Ishikawa (cell line): ENCODE data around the gene IRX2.

Experiments
- NFIC ChIP-seq: IDR thresholded peaks from 2 replicates; pipeline ENCODE4 v1.6.1; 2012
- TAF1 ChIP-seq: IDR thresholded peaks from 2 replicates; pipeline ENCODE4 v1.6.1; 2012; ENCODE audit warnings: low read depth, mild to moderate bottlenecking
- ZBTB7A ChIP-seq: IDR thresholded peaks from 2 replicates; pipeline ENCODE4 v1.6.1; 2012; ENCODE audit warnings: low read depth

GRCh38 chr5:2762744-2763532 lies 11.5 kb upstream of the IRX2 start:
- TF ChIP-seq ZBTB7A (no peak), NFIC (no peak), TAF1 (no peak)
